NB4 (cell line): Measurements from ENCODE around the gene KRT32.

Experiments used
- DNase-seq: peaks from one replicate; pipeline ENCODE4 v3.0.0; 2010; ENCODE audit warnings: low read depth
- H3K4me3 ChIP-seq: one replicate; pipeline ENCODE4 v1.5.1; 2011; ENCODE audit warnings: mild to moderate bottlenecking, low read depth, low read length, moderate library complexity
- MYC ChIP-seq: IDR thresholded peaks from 2 replicates; pipeline ENCODE4 v1.6.1; 2011; ENCODE audit warnings: low read depth, low read length
- POLR2A ChIP-seq: IDR thresholded peaks from 2 replicates; pipeline ENCODE4 v1.6.1; 2011; ENCODE audit warnings: mild to moderate bottlenecking; ENCODE audit not compliant: insufficient read length; ENCODE audit errors: extremely low read depth
- TF ChIP-seq, protein P1 (sequence below): IDR thresholded peaks from 2 replicates; pipeline ENCODE4 v1.6.1; 2011; ENCODE audit warnings: low read depth, low read length
- TF ChIP-seq, protein P2 (sequence below): IDR thresholded peaks from one replicate; pipeline ENCODE4 v1.5.1; 2012; ENCODE audit warnings: low read depth, low read length

The KRT32 gene

DNA sequence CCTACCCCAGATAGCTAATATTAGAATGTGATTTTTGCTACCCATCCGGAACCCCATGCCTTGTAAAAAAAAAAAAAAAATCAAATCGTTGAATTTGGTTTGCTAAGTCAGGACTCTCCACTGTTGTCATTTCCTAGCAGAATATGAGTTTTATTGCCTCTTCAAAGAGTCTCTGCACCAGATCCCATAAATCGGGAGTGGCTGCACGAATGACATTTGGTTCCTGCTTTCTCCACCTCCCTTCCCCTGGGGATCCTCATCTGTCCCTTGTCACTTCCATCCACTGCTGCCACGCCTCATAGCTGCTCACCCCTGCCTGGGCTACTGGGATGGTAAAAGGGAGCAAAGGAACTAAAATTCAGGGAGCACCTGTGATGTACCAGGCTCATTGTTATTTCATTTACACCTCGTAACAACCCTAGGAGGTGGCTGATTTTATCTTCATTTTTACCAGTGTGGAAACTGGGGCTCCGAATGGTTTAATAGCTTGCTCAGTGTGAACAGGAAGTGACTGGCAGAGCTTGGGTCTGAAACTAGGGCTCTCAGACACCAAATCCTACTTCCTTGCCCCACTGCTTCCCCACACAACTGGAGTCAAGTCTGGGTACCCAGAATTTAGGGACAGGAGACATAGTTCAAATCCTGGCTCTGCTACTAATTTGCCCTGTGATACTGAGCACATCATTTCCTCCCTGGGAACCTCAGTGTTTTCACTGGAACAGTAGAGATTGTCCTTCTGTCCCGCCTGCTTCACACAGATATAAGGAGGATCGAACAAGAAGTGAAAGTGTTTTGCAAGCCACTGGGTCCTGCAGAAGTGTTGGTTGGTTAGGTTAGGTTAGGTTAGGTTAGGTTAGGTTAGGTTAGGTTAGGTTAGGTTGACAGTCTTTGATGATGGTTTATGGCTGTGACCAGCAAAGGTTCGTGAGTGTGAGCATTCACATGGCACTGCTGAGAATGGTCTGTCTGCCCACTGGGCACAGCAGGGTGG lies 23.1 kb upstream of the KRT32 start:
- no peak overlapping the region for H3K4me3 ChIP-seq
- DNase-seq = no peak
- no peak for TF ChIP-seq POLR2A
- TF ChIP-seq, protein P1, sequence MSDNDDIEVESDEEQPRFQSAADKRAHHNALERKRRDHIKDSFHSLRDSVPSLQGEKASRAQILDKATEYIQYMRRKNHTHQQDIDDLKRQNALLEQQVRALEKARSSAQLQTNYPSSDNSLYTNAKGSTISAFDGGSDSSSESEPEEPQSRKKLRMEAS = no peak
- TF ChIP-seq, protein P2, sequence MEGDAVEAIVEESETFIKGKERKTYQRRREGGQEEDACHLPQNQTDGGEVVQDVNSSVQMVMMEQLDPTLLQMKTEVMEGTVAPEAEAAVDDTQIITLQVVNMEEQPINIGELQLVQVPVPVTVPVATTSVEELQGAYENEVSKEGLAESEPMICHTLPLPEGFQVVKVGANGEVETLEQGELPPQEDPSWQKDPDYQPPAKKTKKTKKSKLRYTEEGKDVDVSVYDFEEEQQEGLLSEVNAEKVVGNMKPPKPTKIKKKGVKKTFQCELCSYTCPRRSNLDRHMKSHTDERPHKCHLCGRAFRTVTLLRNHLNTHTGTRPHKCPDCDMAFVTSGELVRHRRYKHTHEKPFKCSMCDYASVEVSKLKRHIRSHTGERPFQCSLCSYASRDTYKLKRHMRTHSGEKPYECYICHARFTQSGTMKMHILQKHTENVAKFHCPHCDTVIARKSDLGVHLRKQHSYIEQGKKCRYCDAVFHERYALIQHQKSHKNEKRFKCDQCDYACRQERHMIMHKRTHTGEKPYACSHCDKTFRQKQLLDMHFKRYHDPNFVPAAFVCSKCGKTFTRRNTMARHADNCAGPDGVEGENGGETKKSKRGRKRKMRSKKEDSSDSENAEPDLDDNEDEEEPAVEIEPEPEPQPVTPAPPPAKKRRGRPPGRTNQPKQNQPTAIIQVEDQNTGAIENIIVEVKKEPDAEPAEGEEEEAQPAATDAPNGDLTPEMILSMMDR = no peak
- no peak for TF ChIP-seq MYC

DNA sequence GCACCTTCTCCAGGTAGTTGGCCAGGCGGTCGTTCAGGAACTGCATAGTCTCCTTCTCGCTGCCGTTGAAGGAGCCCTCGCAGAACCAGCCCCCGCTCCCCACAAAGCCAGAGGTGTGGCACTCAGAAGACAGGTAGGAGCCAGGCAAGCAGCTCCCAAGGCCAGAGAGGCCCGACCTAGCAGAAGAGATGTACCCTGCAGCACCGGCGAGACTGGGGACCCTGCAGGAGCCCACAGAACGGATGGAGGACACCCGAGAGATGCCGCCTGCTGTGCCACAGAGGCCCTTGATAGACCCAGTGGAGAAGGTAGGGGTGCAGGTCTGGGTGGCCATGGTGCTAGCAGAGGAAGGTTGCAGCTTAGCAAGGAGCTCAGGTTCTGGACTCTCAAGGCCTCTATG lies 22.3 kb upstream of the KRT32 start, which contains the start of gene KRT36:
KRT36 (minus strand) TSS at position 380 of the 400 bp plus-strand sequence; CDS start at position 334, 46 bp downstream.
- TF ChIP-seq, protein P2 = no peak
- TF ChIP-seq POLR2A (no peak), MYC (no peak)
- TF ChIP-seq, protein P1 = no peak

DNA sequence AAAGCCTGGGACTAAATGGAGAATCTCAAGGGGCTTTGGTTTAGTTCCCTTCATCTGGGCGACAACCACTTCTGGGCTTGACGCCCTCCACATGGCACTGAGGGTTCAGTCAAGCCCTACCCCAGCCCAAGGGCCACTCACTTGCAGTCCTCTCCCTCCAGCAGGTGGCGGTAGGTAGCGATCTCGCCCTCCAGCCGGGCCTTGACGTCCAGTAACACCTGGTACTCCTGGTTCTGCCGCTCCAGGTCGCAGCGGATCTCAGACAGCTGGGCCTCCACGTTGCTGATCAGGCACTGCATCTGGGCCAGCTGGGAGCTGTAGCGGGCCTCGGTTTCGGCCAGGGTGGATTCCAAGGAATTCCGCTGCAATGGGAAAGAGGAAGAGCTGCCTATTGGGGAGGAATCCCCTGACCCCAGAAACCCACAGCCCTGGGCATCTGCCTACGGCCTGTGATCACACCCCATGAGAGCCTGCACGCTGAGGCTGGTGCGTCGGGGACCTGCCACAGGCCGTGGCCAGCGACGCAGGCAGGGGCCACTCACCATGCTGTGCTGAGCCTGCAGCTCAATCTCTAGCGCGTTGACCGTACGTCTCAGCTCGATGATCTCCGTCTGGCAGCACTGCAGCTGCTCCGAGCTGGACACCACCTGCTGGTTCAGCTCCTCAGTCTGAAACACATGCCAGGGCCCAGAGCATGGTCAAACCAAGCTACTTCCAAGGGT lies 19.8 kb upstream of the KRT32 start:
- DNase-seq = peak; percentile 27
- TF ChIP-seq, protein P2 = peak; percentile 59
- TF ChIP-seq, protein P1 = no peak
- TF ChIP-seq MYC (no peak), POLR2A (no peak)
- H3K4me3 ChIP-seq = no peak overlapping the region

More for the DNA sequence above, 22.3 kb upstream of the KRT32 start, which contains the start of gene KRT36:
- DNase-seq = no peak
- no peak within 1 kb of the TSS for H3K4me3 ChIP-seq

DNA sequence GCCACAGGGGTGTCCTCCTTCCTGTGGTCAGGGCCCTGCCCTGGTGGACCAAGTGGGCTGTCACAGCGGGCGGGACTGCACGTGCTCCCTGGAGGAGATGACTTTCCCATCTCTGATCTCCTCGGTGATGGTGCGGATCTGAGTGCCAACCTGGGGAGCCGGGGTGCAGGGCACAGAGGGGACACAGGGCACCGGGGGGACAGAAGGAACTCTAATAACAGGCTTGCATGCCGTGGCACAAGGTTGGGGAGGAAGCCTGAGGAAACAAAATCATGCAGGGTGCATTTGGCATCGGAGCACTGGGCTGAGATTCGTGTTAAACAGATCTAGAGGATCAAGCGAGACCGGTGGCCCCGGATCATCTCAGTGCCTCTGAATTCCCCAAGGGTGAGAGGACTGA lies 19.1 kb upstream of the KRT32 start:
- no peak overlapping the region for H3K4me3 ChIP-seq
- TF ChIP-seq MYC (no peak), POLR2A (no peak)
- TF ChIP-seq, protein P2 = no peak
- TF ChIP-seq, protein P1 = no peak

DNA sequence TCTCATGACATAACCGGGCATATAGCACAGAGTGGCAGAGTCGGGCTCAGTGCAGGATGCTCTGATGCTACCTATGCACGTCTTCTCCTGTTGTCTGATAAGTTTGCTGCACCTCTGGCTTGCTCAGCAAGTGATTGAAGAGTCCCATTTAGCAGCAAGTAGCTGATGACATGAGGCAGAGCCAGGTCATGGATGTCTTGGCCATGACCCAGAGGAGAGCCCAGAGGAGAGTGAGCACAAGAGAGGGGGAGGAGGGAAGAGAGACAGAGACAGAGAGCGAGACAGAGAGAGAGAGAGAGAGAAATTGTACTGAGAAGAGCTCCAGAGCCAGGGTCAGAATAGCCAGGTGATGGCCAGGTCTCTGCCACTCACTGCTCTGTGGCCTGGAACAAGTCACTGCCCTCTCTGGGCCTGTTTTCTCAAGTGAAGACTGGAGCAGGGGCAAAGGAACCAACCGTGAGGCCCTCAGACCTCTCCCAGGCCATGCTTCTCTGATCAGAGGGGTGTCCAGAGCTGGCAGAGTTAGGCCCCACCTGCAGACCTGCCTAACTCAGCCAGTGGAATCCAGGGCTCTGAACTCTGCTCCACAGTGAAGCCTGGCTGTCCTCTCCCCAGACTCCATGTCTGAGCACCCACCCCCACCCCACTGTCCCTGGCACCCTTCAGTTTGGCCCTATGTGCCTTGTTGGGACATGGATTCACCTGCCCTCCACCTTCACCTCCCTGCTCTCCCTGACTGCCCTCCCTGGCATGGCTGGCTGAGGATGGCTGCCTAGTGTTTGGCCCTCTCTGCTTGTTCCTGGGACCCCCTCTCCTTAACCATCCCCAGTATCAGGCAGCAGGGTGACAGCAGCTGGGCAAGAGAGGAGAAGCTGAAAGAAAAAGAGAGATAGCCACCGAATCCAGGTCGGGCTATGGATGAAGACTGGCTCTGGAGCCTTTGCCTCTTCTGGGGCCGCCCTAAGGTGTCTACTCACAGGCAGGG lies 18.0 kb upstream of the KRT32 start:
- DNase-seq = no peak
- TF ChIP-seq MYC = no peak
- TF ChIP-seq POLR2A = no peak
- TF ChIP-seq, protein P1 = no peak
- TF ChIP-seq, protein P2 = no peak
- H3K4me3 ChIP-seq = no peak overlapping the region

More for the DNA sequence above, 19.1 kb upstream of the KRT32 start:
- DNase-seq = no peak
